ENCODE results near the gene GATA3.

The GATA3 gene

GRCh38 chr10:8035006-8035640, 19.4 kb upstream of the GATA3 start:
- TF ChIP-seq PATZ1 (CRISPR knock-in tag; IDR thresholded peaks at IDR 0.05; ENCODE audit: borderline replicate concordance) (no peak), CSDC2 (CRISPR knock-in tag; IDR thresholded peaks at IDR 0.05) (no peak), ZNF8 (CRISPR knock-in tag; IDR thresholded peaks at IDR 0.05) (no peak), ZFP3 (CRISPR knock-in tag; IDR thresholded peaks at IDR 0.05) (no peak), PPARA (CRISPR knock-in tag; IDR thresholded peaks at IDR 0.05; ENCODE audit: borderline replicate concordance) (no peak), CREB5 (CRISPR knock-in tag; IDR thresholded peaks at IDR 0.05; ENCODE audit: low read depth) (no peak), ZNF565 (CRISPR knock-in tag; conservative IDR thresholded peaks at IDR 0.05; ENCODE audit: low read depth) (no peak), ARNTL (CRISPR knock-in tag; IDR thresholded peaks at IDR 0.05; ENCODE audit: borderline replicate concordance, low read depth) (no peak), GLIS3 (CRISPR knock-in tag; IDR thresholded peaks at IDR 0.05) (no peak), ISL1 (CRISPR knock-in tag; IDR thresholded peaks at IDR 0.05) (no peak), POU6F1 (CRISPR knock-in tag; IDR thresholded peaks at IDR 0.05; ENCODE audit: borderline replicate concordance, low read depth) (no peak), SNAI2 (CRISPR knock-in tag; IDR thresholded peaks at IDR 0.05) (no peak), OSR1 (CRISPR knock-in tag; IDR thresholded peaks at IDR 0.05) (no peak), ZC3H10 (CRISPR knock-in tag; IDR thresholded peaks at IDR 0.05) (no peak), BACH2 (CRISPR knock-in tag; IDR thresholded peaks at IDR 0.05; ENCODE audit: borderline replicate concordance) (no peak), ZNF70 (CRISPR knock-in tag; IDR thresholded peaks at IDR 0.05) (no peak)
- TF ChIP-seq, protein P1, sequence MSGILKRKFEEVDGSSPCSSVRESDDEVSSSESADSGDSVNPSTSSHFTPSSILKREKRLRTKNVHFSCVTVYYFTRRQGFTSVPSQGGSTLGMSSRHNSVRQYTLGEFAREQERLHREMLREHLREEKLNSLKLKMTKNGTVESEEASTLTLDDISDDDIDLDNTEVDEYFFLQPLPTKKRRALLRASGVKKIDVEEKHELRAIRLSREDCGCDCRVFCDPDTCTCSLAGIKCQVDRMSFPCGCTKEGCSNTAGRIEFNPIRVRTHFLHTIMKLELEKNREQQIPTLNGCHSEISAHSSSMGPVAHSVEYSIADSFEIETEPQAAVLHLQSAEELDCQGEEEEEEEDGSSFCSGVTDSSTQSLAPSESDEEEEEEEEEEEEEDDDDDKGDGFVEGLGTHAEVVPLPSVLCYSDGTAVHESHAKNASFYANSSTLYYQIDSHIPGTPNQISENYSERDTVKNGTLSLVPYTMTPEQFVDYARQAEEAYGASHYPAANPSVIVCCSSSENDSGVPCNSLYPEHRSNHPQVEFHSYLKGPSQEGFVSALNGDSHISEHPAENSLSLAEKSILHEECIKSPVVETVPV (CRISPR knock-in tag; IDR thresholded peaks at IDR 0.05), result no peak

DNA sequence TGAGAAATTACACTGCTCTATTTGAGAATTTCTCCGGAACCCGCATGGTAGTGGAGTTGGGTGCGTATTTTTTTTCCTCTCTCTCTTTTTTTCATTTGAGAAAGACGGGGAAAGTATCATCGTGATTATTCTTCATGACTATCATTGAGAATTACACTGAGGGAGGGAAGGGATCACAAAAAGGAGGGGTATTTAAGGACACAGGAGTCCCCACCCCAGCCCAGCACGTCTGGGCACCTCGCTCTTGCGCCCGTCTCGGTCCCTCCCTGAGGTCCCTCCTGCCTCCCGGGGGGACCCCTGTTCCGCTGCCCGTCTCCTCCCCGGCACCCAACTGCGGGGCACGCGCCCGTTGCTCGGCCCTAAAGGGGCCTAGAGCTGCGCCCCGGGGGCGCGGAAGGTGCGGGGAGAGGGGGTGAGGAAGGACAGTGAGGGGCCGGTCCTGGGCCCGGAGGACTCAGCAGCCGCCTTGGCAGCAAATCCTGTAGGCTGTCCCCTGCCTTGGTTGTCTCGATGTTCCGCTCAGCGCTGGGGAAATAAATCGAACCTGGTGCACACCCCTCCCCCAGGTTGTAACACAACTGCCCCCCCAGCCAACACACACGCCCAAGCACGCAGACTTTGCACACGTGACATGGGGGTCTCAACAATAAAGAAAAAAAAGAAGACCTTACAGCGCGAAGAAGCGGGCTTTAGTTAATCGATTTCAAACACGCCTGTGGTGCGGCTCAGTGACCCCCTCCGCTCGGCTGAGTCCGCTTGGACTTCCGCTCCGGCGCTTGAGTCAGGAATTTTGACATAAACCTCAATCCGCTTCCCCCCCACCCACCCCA, 18.6 kb upstream of the GATA3 start:
- TF ChIP-seq ESRRG (CRISPR knock-in tag; IDR thresholded peaks at IDR 0.05), result no peak
- ATAC-seq, result no peak

More at GRCh38 chr10:8035006-8035640, 19.4 kb upstream of the GATA3 start:
- ATAC-seq, result no peak

DNA sequence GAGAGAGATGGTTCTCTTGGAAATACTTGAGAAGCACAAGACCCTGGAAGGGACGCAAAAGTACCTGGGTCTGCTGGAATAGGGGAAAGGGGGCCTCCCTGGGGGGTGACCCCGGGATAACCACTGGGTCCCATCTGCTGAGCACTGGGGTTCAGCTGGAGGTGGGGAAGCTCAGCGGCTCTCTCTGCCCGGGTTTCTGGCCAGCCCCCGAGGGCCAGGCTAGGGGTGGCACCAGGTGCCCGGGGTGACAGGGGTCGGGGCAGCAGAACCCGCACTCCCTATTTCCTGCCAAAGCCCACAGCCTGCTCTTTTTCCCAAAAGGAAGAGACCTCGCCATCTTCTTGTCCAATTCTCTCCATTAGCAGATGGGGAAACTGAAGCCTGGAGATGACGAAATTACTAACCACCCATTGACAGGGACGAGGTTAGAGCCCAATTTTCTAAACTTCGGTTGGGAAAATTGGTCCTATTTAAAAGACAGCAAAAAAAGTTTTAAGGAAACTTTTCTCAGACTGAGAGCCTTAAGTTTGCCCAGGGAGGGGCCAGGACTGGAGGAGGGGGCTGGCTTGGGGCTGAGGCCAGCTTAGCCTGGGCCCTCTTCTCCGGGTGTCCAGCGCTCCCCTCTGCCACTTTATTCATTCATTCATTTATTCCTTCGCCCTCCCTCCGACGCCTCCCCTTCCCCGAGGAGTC, 17.8 kb upstream of the GATA3 start:
- TF ChIP-seq TSHZ2 (CRISPR knock-in tag; IDR thresholded peaks at IDR 0.05) (no peak), ZNF8 (CRISPR knock-in tag; IDR thresholded peaks at IDR 0.05) (no peak), PATZ1 (CRISPR knock-in tag; IDR thresholded peaks at IDR 0.05; ENCODE audit: borderline replicate concordance) (no peak), ZFP3 (CRISPR knock-in tag; IDR thresholded peaks at IDR 0.05) (no peak), ZNF70 (CRISPR knock-in tag; IDR thresholded peaks at IDR 0.05) (no peak), ESRRG (CRISPR knock-in tag; IDR thresholded peaks at IDR 0.05) (no peak), ISL1 (CRISPR knock-in tag; IDR thresholded peaks at IDR 0.05) (no peak)
- TF ChIP-seq, protein P1 (CRISPR knock-in tag; IDR thresholded peaks at IDR 0.05), result no peak
- ATAC-seq, result no peak

Data from SK-N-SH treated with all-trans-retinoic acid at 6 μM for 48 hours (cell line).